HG03159 (cell line): ENCODE results near the gene FAS.

Experiments used
- ATAC-seq: cut with Tn5 transposase; IDR thresholded peaks from one replicate; pipeline ENCODE4 v1.9.1; 2021; ENCODE audit warnings: mild to moderate bottlenecking, moderate library complexity; ENCODE audit not compliant: unreplicated experiment

FAS gene

DNA sequence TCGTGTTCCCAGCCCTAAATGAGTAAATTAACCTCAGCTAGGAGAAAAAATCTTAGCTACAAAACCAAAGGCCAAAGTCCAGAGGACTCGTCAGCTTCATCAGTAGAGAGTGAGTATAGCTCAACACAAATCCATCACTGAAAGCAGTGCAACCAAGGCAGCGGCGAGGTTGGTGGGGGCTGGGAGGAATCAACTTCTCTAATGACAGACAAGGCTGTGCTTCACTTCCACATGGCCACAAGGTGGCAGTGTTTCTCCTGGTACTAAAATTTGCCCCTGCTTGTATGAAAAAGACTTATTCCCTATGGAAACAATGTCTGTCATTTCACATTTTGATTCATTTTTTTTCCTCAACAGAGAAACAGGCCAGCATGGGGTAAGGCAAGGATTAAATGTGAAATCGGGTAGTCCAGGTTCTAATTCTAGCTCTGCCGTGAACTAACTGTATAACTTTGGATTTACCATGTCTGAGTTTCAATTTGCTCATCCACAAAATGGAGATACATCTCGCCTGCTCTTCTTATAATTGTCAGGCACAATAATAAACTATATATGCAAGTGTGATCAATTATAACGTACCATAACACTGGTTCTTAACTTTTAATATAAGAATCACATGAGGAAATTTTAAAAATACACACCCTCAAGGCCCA is 39.3 kb downstream of the FAS start:
- no peak for ATAC-seq

DNA sequence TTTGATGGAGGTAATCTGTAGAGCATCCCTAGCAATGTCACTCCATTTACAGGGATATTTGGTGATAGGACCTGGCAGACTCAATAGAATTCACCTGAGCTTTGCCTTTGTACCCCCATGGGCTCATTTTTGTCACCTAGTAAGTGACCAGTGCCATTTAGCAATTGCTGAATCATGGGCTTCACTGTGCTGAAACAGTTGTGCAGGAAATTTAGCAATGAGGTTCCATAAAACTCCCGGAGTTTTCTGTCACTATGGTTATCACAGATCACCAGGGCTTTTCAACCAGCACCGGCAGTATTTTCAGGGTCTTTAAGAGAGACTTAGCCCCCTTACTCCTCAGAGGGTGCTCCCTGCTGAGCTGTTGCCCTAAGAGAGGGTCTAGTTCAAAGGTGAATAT is 40.2 kb downstream of the FAS start:
- ATAC-seq = no peak

- peak; percentile 45 for ATAC-seq
Measured at GRCh38 chr10:89032141-89032891, 41.7 kb downstream of the FAS start.

- no peak for ATAC-seq
Measured at GRCh38 chr10:89035461-89035860, 44.9 kb downstream of the FAS start.

GRCh38 chr10:89037096-89037495 is 46.5 kb downstream of the FAS start:
- no peak for ATAC-seq

DNA sequence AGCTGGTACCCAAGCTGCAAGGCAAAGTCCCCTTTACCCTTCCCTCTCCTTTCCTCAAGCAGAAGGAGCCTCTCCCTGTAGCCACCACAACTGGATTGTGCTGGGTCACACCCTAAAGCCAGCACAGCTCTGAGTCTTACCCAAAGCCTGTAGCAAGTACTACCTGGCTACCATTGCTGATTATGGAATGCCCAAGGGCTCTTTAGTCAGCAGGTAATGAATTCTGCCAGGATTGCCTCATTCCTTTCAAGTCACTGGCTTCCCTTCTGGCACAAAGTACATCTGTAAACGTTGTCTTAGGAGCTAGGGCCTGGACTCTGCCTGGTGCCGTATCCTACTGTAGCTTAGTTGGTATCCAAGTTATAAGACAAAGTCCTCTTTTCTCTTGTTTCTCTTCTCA is 52.0 kb downstream of the FAS start:
- ATAC-seq = no peak

DNA sequence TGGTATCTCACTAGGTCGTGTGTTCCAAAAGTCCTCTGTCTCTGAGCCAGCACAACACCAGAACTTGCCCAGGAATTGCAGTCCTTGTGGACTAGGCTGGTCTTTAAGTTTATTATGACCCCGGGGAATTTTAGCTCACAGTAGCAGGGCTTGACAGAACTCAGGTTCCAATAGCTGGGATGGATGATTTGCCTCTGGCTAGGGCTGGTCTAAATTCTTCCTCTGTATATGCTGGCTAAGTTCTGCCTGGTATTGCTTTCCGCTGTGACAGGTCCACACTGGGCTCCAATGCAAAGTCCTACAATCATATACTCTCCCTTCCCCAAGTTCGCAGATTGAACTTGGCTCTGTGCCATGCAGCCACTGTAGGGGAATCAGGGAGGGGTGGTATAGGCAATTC is 52.5 kb downstream of the FAS start:
- ATAC-seq = no peak

DNA sequence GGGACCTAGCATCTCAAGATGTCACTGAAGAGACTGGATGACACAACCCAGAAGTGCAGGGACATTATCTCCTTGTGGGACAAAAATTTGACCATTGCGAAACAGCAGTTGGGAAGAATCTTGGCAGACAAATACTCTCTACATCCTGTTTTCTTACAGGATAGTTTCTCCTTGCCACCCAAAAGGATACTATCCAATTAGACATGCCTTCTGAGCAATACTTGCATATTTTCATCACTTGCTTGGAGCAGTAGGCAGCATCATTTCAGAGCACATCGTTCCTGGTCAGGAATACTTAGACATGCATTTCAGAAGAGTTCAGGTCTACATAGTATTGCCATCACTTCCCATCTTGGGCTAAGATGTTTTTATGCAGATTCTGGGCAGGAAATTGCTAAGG is 56.8 kb downstream of the FAS start:
- no peak for ATAC-seq

DNA sequence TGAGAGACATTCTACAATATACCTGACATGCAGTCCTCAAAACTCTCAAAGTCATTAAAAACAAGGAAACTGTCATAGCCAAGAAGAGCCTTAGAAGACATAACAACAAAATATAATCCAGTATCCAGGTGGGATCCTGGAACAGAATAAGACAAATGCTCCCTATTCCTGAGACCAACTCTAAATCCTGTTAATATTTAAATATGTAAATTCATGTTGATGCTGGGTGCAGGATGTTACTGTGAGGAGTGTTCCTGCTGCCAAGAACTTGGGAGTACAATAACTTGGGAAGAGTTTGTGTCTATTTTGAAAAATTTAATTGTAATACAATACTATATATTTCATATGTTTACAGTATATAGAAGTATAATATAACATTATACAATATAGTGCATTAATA is 61.0 kb downstream of the FAS start:
- no peak for ATAC-seq

DNA sequence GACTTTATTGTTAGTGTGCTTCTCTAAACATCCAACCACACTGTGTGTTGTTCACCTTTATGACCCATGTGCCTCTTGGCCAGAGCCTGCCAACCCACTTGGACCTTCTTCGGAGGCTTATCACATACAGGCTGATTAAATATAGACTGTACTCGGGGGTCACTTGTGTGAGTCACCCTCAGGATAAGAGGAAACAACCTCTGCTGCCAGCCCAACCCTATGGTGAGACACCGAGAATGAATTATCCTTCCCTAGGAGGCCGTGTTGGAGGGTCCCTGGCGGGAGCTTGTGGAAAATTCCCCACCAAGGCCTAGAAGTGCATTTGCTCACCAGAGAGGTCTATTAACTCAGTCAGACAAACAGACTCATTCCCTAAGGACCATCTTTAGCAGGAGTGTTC is 63.0 kb downstream of the FAS start:
- ATAC-seq = no peak

GRCh38 chr10:89055159-89055558 is 64.6 kb downstream of the FAS start:
- ATAC-seq = no peak

DNA sequence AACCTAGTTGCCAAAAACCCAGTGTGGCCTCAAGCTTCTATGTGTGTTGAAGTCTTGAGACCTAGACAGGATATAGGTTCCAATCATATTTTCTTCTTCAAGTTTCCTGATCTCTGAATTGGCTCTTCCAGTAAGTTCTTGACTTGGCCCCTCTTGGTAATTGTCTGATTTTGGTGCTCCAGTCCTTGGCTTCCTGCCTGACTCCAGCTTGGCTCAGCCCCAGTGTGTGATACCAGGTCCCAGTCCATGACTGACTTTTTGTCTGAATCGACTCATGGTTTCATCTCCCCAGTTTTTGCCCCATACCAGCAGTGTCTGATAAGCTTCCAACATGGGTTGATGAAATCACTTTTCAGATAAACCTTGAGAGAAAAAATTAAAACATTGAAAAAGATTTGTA is 72.3 kb downstream of the FAS start:
- no peak for ATAC-seq

DNA sequence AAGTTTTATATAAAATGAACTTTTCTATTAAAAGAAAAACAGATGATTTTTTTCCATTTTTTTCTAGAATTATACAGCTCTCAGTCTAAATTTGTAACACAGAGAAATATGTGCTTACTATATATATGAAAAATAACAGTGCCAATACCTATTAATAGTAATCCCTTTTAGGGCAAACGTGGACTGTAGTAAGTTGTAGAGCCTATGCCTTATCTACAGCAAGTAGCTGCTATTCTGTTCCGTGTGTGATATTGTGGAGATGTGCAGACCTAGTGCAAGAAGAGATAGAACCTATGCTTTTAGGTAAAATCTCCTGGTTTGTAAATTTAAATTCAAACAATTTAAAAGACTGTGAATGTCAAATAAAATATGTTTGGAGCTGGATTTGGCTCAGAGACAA is 72.9 kb downstream of the FAS start:
- ATAC-seq = no peak

DNA sequence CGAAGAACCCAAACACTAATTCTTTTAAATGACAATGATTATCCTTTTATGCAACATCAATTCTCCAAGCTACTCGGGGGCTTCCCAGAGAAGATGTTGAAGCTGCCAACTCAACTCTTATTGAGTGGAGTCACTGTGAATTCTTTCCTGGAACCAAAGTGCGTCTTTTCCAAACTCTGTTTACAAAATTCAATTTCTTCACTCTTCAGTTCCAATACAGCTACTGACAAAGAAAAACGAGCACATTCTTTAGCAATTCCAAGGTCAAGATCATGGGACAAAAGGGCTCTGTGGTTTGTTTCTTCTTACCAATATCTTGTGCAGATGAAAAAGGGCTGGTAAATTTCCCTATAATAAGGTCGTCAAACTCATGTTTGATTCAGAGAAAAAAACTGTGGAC is 74.2 kb downstream of the FAS start:
- ATAC-seq = no peak
